Neural cell (in vitro differentiated cells): Measurements from ENCODE around the gene PRKAR1B. TPM values are rescaled to one million over a fixed set of nuclear protein-coding genes. Genes with fewer than 3 reads are reported as not detected.

Experiments used
- H2AFZ ChIP-seq: fragments of 200-600, 300-800 bp; sonication (generic), shearing (Covaris generic); 2 replicates; pipeline ENCODE4 v1.6.0; 2014; ENCODE audit warnings: low read depth, mild to moderate bottlenecking, antibody characterized with exemption, low read length, moderate library complexity
- H3F3A ChIP-seq: fragments of 200-600 bp; shearing (Covaris generic); 2 replicates; pipeline ENCODE4 v1.6.1; 2016; ENCODE audit warnings: mild to moderate bottlenecking, moderate library complexity, mixed read lengths, antibody characterized with exemption, low read length; ENCODE audit not compliant: insufficient read depth, poor library complexity, severe bottlenecking
- H3K27ac ChIP-seq: fragments of 200-600, 300-800 bp; sonication (generic), shearing (Covaris generic); 2 replicates; pipeline ENCODE4 v1.5.1; 2014; ENCODE audit warnings: mild to moderate bottlenecking, low read length, moderate library complexity
- H3K27me3 ChIP-seq: fragments of 300-800, 200-600 bp; sonication (generic), shearing (Covaris generic); 2 replicates; pipeline ENCODE4 v1.6.0; 2014; ENCODE audit warnings: mild to moderate bottlenecking, low read depth, low read length, moderate library complexity; ENCODE audit not compliant: insufficient read depth
- H3K36me3 ChIP-seq: fragments of 300-800, 200-600 bp; sonication (generic), shearing (Covaris generic); 2 replicates; pipeline ENCODE4 v1.5.1; 2014; ENCODE audit warnings: mild to moderate bottlenecking, antibody characterized with exemption, low read length, moderate library complexity; ENCODE audit not compliant: insufficient read depth
- H3K4me2 ChIP-seq: fragments of 300-800, 200-600 bp; sonication (generic), shearing (Covaris generic); 2 replicates; pipeline ENCODE4 v1.6.0; 2014; ENCODE audit warnings: mild to moderate bottlenecking, low read length
- H3K4me3 ChIP-seq: fragments of 300-800, 200-600 bp; sonication (generic), shearing (Covaris generic); 2 replicates; pipeline ENCODE4 v1.5.1; 2014; ENCODE audit warnings: mild to moderate bottlenecking, low read length, moderate library complexity
- H3K79me2 ChIP-seq: fragments of 200-600 bp; shearing (Covaris generic); replicated peaks from 2 replicates; pipeline ENCODE4 v1.6.0; 2014; ENCODE audit warnings: mild to moderate bottlenecking, low read length, moderate library complexity; ENCODE audit not compliant: insufficient read depth
- H3K9ac ChIP-seq: fragments of 300-800, 200-600 bp; sonication (generic), shearing (Covaris generic); 2 replicates; pipeline ENCODE4 v1.6.1; 2016; ENCODE audit warnings: mild to moderate bottlenecking, low read length, mixed read lengths
- H3K9me2 ChIP-seq: fragments of 200-600 bp; shearing (Covaris generic); 2 replicates; pipeline ENCODE4 v1.6.1; 2016; ENCODE audit warnings: mild to moderate bottlenecking, low read length, mixed read lengths; ENCODE audit not compliant: insufficient read depth
- H3K9me3 ChIP-seq: fragments of 200-600, 300-800 bp; sonication (generic), shearing (Covaris generic); 2 replicates; pipeline ENCODE4 v1.6.1; 2016; ENCODE audit warnings: mild to moderate bottlenecking, mixed run types, low read length, moderate library complexity, mixed read lengths
- H4K20me1 ChIP-seq: fragments of 200-600 bp; shearing (Covaris generic); 2 replicates; pipeline ENCODE4 v1.6.1; 2016; ENCODE audit warnings: mild to moderate bottlenecking, mixed run types; ENCODE audit not compliant: insufficient read depth
- EP300 ChIP-seq: fragments of 450-650 bp; conservative IDR thresholded peaks from 2 replicates; pipeline ENCODE4 v1.6.1; 2014; ENCODE audit warnings: antibody characterized with exemption, mild to moderate bottlenecking, moderate library complexity; ENCODE audit not compliant: poor library complexity, severe bottlenecking
- EZH2 ChIP-seq: fragments of 200-600, 300-800 bp; shearing (Covaris generic), sonication (generic); IDR thresholded peaks from 2 replicates; pipeline ENCODE4 v1.6.1; 2014; ENCODE audit warnings: antibody characterized with exemption, low read length, borderline replicate concordance, mild to moderate bottlenecking; ENCODE audit not compliant: insufficient read depth, poor library complexity, severe bottlenecking
- MXI1 ChIP-seq: fragments of 450-650 bp; conservative IDR thresholded peaks from 2 replicates; pipeline ENCODE4 v1.6.1; 2014; ENCODE audit warnings: antibody characterized with exemption, mild to moderate bottlenecking; ENCODE audit not compliant: poor library complexity, severe bottlenecking
- POLR2AphosphoS5 ChIP-seq: IDR thresholded peaks from 2 replicates; pipeline ENCODE4 v1.6.1; 2012
- RAD21 ChIP-seq: fragments of 450-650 bp; conservative IDR thresholded peaks from 2 replicates; pipeline ENCODE4 v1.6.1; 2014; ENCODE audit warnings: antibody characterized with exemption, mild to moderate bottlenecking, moderate library complexity
- REST ChIP-seq: IDR thresholded peaks from 2 replicates; pipeline ENCODE4 v1.6.1; 2012; ENCODE audit warnings: borderline replicate concordance
- SMC3 ChIP-seq: fragments of 450-650 bp; conservative IDR thresholded peaks from 2 replicates; pipeline ENCODE4 v1.6.1; 2014; ENCODE audit warnings: antibody characterized with exemption, mild to moderate bottlenecking, moderate library complexity; ENCODE audit not compliant: poor library complexity
- TAF1 ChIP-seq: IDR thresholded peaks from 2 replicates; pipeline ENCODE4 v1.6.1; 2012; ENCODE audit warnings: low read depth
- polyA plus RNA-seq: library from polyadenylated mRNA; depleted of rRNA; stranded (reverse); fragments of >200 nt; gene quantifications from 2 replicates; pipeline ENCODE4 v1.2.3, GENCODE V29; 2014
- TF ChIP-seq, protein P1 (sequence below): fragments of 450-650 bp; IDR thresholded peaks from 2 replicates; pipeline ENCODE4 v1.5.1; 2014; ENCODE audit warnings: antibody characterized with exemption, mild to moderate bottlenecking, moderate library complexity; ENCODE audit not compliant: poor library complexity, severe bottlenecking

PRKAR1B gene
- polyA plus RNA-seq, 1 donor from 2014 or later: 38.6 TPM

DNA sequence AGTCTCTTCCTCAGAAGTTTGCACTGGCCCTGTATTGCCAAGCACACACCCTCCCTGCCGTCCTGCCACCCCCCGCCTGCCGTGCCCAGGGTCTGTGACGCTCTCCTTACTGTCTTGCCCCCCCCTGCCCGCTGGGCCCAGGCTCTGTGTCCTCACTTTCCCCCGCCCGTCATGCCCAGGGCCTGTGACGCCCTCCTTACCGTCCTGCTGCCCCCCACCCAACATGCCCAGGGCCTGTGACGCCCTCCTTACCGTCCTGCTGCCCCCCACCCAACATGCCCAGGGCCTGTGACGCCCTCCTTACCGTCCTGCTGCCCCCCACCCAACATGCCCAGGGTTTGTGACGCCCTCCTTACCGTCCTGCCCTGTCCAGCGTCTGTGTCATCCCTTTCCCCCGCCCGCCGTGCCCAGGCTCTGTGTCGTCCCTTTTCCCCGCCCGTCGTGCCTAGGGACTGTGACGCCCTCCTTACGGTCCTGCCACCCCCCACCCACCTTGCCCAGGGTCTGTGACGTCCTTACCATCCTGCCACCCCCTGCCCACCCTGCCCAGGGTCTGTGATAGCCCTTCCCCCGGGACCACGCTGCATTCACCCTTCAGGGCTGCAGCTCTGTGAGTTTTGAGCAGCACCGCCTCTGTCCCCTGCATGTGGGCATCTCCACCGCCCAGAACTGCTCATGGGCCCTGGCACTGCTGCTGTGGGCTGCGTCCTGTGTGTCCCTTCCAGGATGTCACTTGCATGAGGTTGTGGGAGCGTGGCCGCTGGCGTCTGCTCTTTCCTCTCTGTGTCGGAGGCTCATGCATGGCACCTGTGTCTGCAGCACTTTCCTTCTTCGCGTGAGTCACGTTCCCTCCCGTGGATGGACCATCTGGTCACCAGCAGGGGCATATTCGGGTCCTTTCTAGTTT, 19.3 kb upstream of the PRKAR1B start:
- no peaks in the 10 kb centered on the region for H4K20me1 ChIP-seq
- no peak overlapping the region for H3K4me3 ChIP-seq
- no peaks in the 10 kb centered on the region for H3K27me3 ChIP-seq
- no peak overlapping the region for H2AFZ ChIP-seq
- no peak for TF ChIP-seq MXI1
- H3K36me3 ChIP-seq: no peaks in the 10 kb centered on the region
- H3K4me2 ChIP-seq: no peak overlapping the region
- H3K9ac ChIP-seq: no peak overlapping the region
- H3K9me2 ChIP-seq: no peaks in the 10 kb centered on the region
- H3K79me2 ChIP-seq: no peaks in the 10 kb centered on the region
- no peaks in the 10 kb centered on the region for H3F3A ChIP-seq
- H3K9me3 ChIP-seq: no peaks in the 10 kb centered on the region
- H3K27ac ChIP-seq: no peak overlapping the region

DNA sequence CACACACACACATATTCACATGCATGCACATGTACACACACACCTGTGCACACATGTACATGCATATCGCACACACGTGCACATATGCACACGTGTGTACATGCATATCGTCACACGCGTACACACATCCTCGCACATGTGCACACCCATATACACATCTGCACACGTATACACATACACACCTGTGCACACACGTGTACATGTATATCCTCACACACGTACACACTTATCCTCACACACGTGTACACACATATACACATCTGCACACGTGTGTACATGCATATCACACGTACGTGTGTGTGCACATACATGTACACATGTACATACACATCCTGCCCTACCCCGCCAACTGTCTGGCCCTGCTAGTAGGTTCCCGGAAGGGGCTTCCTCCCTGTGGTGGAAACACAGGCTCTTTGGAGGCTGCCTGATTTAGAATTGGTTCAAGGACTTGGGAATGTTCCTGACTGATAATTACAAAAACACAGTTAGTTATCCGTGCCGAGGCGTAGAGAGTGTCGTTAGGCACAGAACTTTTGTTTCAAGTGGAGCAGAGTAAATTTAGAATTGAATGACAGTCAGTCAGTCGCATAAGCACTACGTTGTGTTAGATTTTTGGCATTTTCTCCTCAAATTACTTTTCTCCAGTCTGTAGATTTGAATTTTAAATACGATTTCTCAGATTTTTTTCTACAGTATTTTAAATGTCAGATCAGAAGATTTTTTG, 18.5 kb upstream of the PRKAR1B start:
- Histone ChIP-seq H3K9ac (no peak overlapping the region), H3K4me2 (no peak overlapping the region), H3K9me2 (no peaks in the 10 kb centered on the region), H3K79me2 (no peaks in the 10 kb centered on the region), H3K36me3 (no peaks in the 10 kb centered on the region), H4K20me1 (no peaks in the 10 kb centered on the region), H2AFZ (no peak overlapping the region), H3K4me3 (no peak overlapping the region), H3F3A (no peaks in the 10 kb centered on the region), H3K27me3 (no peaks in the 10 kb centered on the region), H3K27ac (no peak overlapping the region), H3K9me3 (no peaks in the 10 kb centered on the region)
- TF ChIP-seq EP300 (no peak), TAF1 (no peak), RAD21 (no peak), POLR2AphosphoS5 (no peak), SMC3 (no peak), REST (no peak), MXI1 (no peak), EZH2 (no peak)
- TF ChIP-seq, protein P1, sequence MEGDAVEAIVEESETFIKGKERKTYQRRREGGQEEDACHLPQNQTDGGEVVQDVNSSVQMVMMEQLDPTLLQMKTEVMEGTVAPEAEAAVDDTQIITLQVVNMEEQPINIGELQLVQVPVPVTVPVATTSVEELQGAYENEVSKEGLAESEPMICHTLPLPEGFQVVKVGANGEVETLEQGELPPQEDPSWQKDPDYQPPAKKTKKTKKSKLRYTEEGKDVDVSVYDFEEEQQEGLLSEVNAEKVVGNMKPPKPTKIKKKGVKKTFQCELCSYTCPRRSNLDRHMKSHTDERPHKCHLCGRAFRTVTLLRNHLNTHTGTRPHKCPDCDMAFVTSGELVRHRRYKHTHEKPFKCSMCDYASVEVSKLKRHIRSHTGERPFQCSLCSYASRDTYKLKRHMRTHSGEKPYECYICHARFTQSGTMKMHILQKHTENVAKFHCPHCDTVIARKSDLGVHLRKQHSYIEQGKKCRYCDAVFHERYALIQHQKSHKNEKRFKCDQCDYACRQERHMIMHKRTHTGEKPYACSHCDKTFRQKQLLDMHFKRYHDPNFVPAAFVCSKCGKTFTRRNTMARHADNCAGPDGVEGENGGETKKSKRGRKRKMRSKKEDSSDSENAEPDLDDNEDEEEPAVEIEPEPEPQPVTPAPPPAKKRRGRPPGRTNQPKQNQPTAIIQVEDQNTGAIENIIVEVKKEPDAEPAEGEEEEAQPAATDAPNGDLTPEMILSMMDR: no peak
